NB4 (cell line): ENCODE measurements around the gene SLC25A10.

Experiments
- MYC ChIP-seq: IDR thresholded peaks from 2 replicates; pipeline ENCODE4 v1.6.1; 2011; ENCODE audit warnings: low read depth, low read length
- POLR2A ChIP-seq: IDR thresholded peaks from 2 replicates; pipeline ENCODE4 v1.6.1; 2011; ENCODE audit warnings: mild to moderate bottlenecking; ENCODE audit not compliant: insufficient read length; ENCODE audit errors: extremely low read depth
- TF ChIP-seq, protein P1 (sequence below): IDR thresholded peaks from one replicate; pipeline ENCODE4 v1.5.1; 2012; ENCODE audit warnings: low read depth, low read length
- TF ChIP-seq, protein P2 (sequence below): IDR thresholded peaks from 2 replicates; pipeline ENCODE4 v1.6.1; 2011; ENCODE audit warnings: low read depth, low read length

DNA sequence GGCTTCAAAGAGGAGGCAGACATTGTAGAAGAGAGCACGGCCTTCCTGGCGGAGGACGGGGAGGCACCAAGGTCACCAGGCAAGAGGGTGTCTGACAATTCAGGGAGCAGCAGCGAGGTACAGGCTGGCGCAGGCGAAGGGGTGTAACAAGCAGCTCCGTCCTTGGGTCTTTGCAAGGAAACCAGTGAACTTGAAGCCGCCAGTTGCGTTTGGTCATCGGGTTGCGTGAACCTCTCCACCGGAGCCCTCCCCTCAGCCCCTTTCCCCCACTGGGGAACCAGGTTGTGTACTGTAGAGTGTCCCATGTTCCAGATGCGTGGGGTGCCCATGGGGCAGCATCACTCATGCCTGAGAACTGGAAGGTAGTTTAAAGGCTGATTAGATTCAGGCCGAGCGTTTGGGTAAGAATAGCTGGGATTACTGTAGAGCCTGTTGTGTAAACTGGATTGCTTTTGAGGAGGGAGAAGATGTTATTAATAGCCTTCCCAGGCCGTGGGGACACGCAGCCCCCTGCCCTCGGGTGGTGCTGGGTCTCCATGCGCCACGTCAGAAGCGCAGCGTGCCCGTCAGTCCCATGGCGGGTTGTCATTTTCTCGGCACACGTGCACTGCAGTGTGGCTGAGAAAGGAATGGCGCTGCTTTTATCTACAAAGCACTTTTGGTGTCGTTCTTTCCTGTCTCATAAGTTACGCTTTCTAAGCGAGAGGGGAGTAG, 6.4 kb upstream of the SLC25A10 start:
- TF ChIP-seq, protein P1, sequence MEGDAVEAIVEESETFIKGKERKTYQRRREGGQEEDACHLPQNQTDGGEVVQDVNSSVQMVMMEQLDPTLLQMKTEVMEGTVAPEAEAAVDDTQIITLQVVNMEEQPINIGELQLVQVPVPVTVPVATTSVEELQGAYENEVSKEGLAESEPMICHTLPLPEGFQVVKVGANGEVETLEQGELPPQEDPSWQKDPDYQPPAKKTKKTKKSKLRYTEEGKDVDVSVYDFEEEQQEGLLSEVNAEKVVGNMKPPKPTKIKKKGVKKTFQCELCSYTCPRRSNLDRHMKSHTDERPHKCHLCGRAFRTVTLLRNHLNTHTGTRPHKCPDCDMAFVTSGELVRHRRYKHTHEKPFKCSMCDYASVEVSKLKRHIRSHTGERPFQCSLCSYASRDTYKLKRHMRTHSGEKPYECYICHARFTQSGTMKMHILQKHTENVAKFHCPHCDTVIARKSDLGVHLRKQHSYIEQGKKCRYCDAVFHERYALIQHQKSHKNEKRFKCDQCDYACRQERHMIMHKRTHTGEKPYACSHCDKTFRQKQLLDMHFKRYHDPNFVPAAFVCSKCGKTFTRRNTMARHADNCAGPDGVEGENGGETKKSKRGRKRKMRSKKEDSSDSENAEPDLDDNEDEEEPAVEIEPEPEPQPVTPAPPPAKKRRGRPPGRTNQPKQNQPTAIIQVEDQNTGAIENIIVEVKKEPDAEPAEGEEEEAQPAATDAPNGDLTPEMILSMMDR: no peak
- no peak for TF ChIP-seq POLR2A
- TF ChIP-seq, protein P2, sequence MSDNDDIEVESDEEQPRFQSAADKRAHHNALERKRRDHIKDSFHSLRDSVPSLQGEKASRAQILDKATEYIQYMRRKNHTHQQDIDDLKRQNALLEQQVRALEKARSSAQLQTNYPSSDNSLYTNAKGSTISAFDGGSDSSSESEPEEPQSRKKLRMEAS: no peak
- TF ChIP-seq MYC: no peak
